ENCODE data around the gene ARPC4. TPM values are rescaled to one million over a fixed set of nuclear protein-coding genes. Genes with fewer than 3 reads are reported as not detected.

Gene ARPC4
- total and polyA plus RNA-seq, 2 of the 13 experiments (the other 11 are each of a cell fraction or from before 2014, with no cell fraction given), result 30.1 to 83.6 TPM

GRCh38 chr3:9820543-9820942 lies 27.7 kb downstream of the ARPC4 start:
- no peaks in the 10 kb centered on the region for H3K79me2 ChIP-seq (ENCODE audit: insufficient read depth, low read length)
- no TSS peak for BruUV-seq (replicated peaks)
- H3K9ac ChIP-seq (ENCODE audit: insufficient read depth, low read depth, low read length), result no peak overlapping the region
- no peak for FAIRE-seq
- intact Hi-C loops (cut with micrococcal nuclease; ENCODE audit: unreplicated experiment), result no loop called here
- H3K36me3 ChIP-seq (replicated peaks in 1 of 2; ENCODE audit: control insufficient read depth in 1 of 2, insufficient read depth in 2 of 2, low read length in 2 of 2), result peaks cover 1 to 3% of the 10 kb centered on the region in 2 experiments; a peak in 1 of 5 replicates
- no peak for DNase-seq (ENCODE audit: low spot score)
- 91% methylated on average over 11 of the region's 12 CpGs for WGBS (ENCODE audit: low lambda C conversion rate)
- H3K4me1 ChIP-seq (ENCODE audit: insufficient read depth, low read length), result no peaks in the 10 kb centered on the region
- peak; percentile 28 for ATAC-seq
- ChIA-PET POLR2A (no interaction called here), CTCF (ENCODE audit: low intra/inter-chr PET ratio, low total read pairs) (no interaction called here)
- no peak overlapping the region for H2AFZ ChIP-seq (ENCODE audit: low read length)
- TF ChIP-seq ZBTB7A (CRISPR knock-in tag; IDR thresholded peaks at IDR 0.05), result no peak
- TF ChIP-seq, protein P1, sequence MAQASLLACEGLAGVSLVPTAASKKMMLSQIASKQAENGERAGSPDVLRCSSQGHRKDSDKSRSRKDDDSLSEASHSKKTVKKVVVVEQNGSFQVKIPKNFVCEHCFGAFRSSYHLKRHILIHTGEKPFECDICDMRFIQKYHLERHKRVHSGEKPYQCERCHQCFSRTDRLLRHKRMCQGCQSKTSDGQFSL (CRISPR knock-in tag; IDR thresholded peaks at IDR 0.05), result no peak
- no peak for TF ChIP-seq PBX3 (CRISPR knock-in tag; IDR thresholded peaks at IDR 0.05; ENCODE audit: borderline replicate concordance)
- no peak for TF ChIP-seq GATA4 (IDR thresholded peaks at IDR 0.05; ENCODE audit: borderline replicate concordance, low read depth)
- no peak for TF ChIP-seq SSRP1 (CRISPR knock-in tag; IDR thresholded peaks at IDR 0.05)
- no peak for TF ChIP-seq HIVEP1 (CRISPR knock-in tag; IDR thresholded peaks at IDR 0.05)
- TF ChIP-seq TOE1 (CRISPR knock-in tag; IDR thresholded peaks at IDR 0.05), result no peak
- TF ChIP-seq, protein P2, sequence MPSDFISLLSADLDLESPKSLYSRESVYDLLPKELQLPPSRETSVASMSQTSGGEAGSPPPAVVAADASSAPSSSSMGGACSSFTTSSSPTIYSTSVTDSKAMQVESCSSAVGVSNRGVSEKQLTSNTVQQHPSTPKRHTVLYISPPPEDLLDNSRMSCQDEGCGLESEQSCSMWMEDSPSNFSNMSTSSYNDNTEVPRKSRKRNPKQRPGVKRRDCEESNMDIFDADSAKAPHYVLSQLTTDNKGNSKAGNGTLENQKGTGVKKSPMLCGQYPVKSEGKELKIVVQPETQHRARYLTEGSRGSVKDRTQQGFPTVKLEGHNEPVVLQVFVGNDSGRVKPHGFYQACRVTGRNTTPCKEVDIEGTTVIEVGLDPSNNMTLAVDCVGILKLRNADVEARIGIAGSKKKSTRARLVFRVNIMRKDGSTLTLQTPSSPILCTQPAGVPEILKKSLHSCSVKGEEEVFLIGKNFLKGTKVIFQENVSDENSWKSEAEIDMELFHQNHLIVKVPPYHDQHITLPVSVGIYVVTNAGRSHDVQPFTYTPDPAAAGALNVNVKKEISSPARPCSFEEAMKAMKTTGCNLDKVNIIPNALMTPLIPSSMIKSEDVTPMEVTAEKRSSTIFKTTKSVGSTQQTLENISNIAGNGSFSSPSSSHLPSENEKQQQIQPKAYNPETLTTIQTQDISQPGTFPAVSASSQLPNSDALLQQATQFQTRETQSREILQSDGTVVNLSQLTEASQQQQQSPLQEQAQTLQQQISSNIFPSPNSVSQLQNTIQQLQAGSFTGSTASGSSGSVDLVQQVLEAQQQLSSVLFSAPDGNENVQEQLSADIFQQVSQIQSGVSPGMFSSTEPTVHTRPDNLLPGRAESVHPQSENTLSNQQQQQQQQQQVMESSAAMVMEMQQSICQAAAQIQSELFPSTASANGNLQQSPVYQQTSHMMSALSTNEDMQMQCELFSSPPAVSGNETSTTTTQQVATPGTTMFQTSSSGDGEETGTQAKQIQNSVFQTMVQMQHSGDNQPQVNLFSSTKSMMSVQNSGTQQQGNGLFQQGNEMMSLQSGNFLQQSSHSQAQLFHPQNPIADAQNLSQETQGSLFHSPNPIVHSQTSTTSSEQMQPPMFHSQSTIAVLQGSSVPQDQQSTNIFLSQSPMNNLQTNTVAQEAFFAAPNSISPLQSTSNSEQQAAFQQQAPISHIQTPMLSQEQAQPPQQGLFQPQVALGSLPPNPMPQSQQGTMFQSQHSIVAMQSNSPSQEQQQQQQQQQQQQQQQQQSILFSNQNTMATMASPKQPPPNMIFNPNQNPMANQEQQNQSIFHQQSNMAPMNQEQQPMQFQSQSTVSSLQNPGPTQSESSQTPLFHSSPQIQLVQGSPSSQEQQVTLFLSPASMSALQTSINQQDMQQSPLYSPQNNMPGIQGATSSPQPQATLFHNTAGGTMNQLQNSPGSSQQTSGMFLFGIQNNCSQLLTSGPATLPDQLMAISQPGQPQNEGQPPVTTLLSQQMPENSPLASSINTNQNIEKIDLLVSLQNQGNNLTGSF (CRISPR knock-in tag; IDR thresholded peaks at IDR 0.05), result no peak
- no peak for TF ChIP-seq ZNF292 (CRISPR knock-in tag; IDR thresholded peaks at IDR 0.05; ENCODE audit: borderline replicate concordance, low read depth)
- no peak for TF ChIP-seq SALL2 (CRISPR knock-in tag; IDR thresholded peaks at IDR 0.05)
- no peak for TF ChIP-seq ZNF24 (IDR thresholded peaks at IDR 0.05)
- TF ChIP-seq MIER2 (CRISPR knock-in tag; IDR thresholded peaks at IDR 0.05), result no peak
- no peak for TF ChIP-seq ZSCAN31 (CRISPR knock-in tag; IDR thresholded peaks at IDR 0.05; ENCODE audit: low read depth)
- TF ChIP-seq NCOA5 (CRISPR knock-in tag; IDR thresholded peaks at IDR 0.05), result no peak
- H3K27me3 ChIP-seq (ENCODE audit: control insufficient read depth in 1 of 2, insufficient read depth in 2 of 2, low read length in 2 of 2), result no peaks in the 10 kb centered on the region
- no peak overlapping the region for H3K27ac ChIP-seq (ENCODE audit: extremely low read length, insufficient read depth, low read length)
- no peak overlapping the region for H3K4me2 ChIP-seq (ENCODE audit: low read depth, low read length)
- no peaks in the 10 kb centered on the region for H4K20me1 ChIP-seq (ENCODE audit: insufficient read depth, low read length)
- in situ Hi-C loops (cut with HindIII; ENCODE audit: extremely low pct_ligation_motif_present, low pct_unique_long_range_greater_than_20kb), result no loop called here
- H3K4me3 ChIP-seq (replicated peaks in 1 of 3; ENCODE audit: insufficient read depth in 1 of 3, low read depth in 2 of 3, low read length in 3 of 3), result no peak overlapping the region
- H3K9me3 ChIP-seq (ENCODE audit: low read length), result no peaks in the 10 kb centered on the region

All from HepG2 (cell line).